ENCODE measurements around the gene EXOC6B.

DNA sequence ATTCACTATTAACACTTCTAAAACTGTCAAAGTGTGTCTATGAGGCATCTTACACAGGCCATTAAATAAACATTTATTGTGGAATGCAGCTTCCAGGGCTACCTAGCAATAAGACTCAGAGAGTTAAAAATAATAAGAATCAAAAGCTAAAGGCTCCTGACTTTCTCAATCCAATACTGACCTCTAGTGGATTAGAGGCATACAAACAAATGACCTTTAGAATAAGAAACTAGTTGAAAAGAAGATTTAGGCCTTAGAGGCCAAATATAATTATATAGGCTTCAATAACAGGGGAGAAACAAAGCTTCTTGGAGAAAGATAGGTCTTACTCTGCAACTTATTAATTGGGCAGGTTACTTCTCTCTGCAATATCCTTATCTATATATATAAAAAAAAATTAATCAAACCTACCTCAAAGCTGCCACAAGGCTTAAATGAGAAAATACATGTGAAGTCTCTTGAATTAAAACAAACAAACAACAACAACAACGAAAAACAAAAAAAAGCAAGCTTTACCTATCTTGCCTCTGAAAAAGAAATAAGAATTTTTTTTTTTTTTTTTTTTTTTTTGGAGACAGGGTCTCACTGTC is 246.1 kb downstream of the EXOC6B start:
- TF ChIP-seq POLR2AphosphoS5 (IDR thresholded peaks at IDR 0.05; ENCODE audit: borderline replicate concordance, low read depth, low read length): no peak
- no peak for TF ChIP-seq EZH2 (IDR thresholded peaks at IDR 0.05)

Data from SK-N-MC (cell line).